GM23338 (cell line): ENCODE results near the gene DFFB. TPM values are rescaled to one million over a fixed set of nuclear protein-coding genes. Genes with fewer than 3 reads are reported as not detected.

Experiments
- ATAC-seq: fragments of 200-7000 bp; cut with Tn5 transposase; 3 replicates; pipeline ENCODE4 v1.9.1; 2020
- DNase-seq: peaks from one replicate; pipeline ENCODE4 v3.0.0-alpha.2; 2015; ENCODE audit warnings: low spot score
- H2AFZ ChIP-seq: fragments of 200-600 bp; sonication (generic); 2 replicates; pipeline ENCODE4 v1.8.0; 2016; ENCODE audit warnings: antibody characterized with exemption, mild to moderate bottlenecking, moderate library complexity
- H3F3A ChIP-seq: fragments of 200-600 bp; sonication (generic); replicated peaks from 2 replicates; pipeline ENCODE4 v1.8.0; 2017; ENCODE audit warnings: antibody characterized with exemption, mixed run types, low read depth
- H3K27ac ChIP-seq: fragments of 200-600 bp; sonication (generic); 2 replicates; pipeline ENCODE4 v1.6.1; 2016; ENCODE audit warnings: low read depth
- H3K27me3 ChIP-seq: fragments of 200-600 bp; sonication (generic); 2 replicates; pipeline ENCODE4 v1.8.0; 2016; ENCODE audit warnings: mild to moderate bottlenecking, mixed run types, moderate library complexity; ENCODE audit not compliant: insufficient read depth
- H3K36me3 ChIP-seq: fragments of 200-600 bp; sonication (generic); 2 replicates; pipeline ENCODE4 v1.8.0; 2016; ENCODE audit warnings: mild to moderate bottlenecking; ENCODE audit not compliant: insufficient read depth
- H3K4me1 ChIP-seq: fragments of 200-600 bp; sonication (generic); 2 replicates; pipeline ENCODE4 v1.8.0; 2016; ENCODE audit warnings: mild to moderate bottlenecking, moderate library complexity; ENCODE audit not compliant: insufficient read depth
- H3K4me2 ChIP-seq: fragments of 200-600 bp; sonication (generic); 2 replicates; pipeline ENCODE4 v1.7.1; 2017; ENCODE audit warnings: mixed run types
- H3K4me3 ChIP-seq: fragments of 200-600 bp; sonication (generic); 2 replicates; pipeline ENCODE4 v1.6.1; 2016; ENCODE audit warnings: mixed run types
- H3K79me2 ChIP-seq: fragments of 200-600 bp; sonication (generic); replicated peaks from 2 replicates; pipeline ENCODE4 v1.8.0; 2017; ENCODE audit warnings: mild to moderate bottlenecking; ENCODE audit not compliant: insufficient read depth
- H3K9me2 ChIP-seq: fragments of 200-600 bp; sonication (generic); 2 replicates; pipeline ENCODE4 v1.8.0; 2017; ENCODE audit not compliant: insufficient read depth
- H4K20me1 ChIP-seq: fragments of 200-600 bp; sonication (generic); replicated peaks from 2 replicates; pipeline ENCODE4 v1.8.0; 2017; ENCODE audit warnings: mild to moderate bottlenecking; ENCODE audit not compliant: insufficient read depth
- H3K27ac Mint-ChIP-seq: 2 replicates; pipeline ENCODE4 v1.8.0; 2020; ENCODE audit warnings: inconsistent platforms, mild to moderate bottlenecking, moderate library complexity, mixed read lengths
- H3K27me3 Mint-ChIP-seq: 3 replicates; pipeline ENCODE4 v1.8.0; 2022; ENCODE audit warnings: low read depth, mild to moderate bottlenecking, moderate library complexity, mixed read lengths, inconsistent platforms; ENCODE audit not compliant: insufficient read depth, poor library complexity
- H3K36me3 Mint-ChIP-seq: 3 replicates; pipeline ENCODE4 v1.8.0; 2021; ENCODE audit warnings: low read depth, mild to moderate bottlenecking, inconsistent platforms, moderate library complexity, mixed read lengths
- H3K4me1 Mint-ChIP-seq: 3 replicates; pipeline ENCODE4 v1.8.0; 2020; ENCODE audit warnings: mild to moderate bottlenecking, inconsistent platforms, mixed read lengths
- H3K4me3 Mint-ChIP-seq: 3 replicates; pipeline ENCODE4 v1.8.0; 2021; ENCODE audit warnings: moderate library complexity, mild to moderate bottlenecking, inconsistent platforms, mixed read lengths
- H3K9me3 Mint-ChIP-seq: 3 replicates; pipeline ENCODE4 v1.8.0; 2020; ENCODE audit warnings: moderate library complexity, mild to moderate bottlenecking, inconsistent platforms, mixed read lengths
- CREB1 ChIP-seq: fragments of 250-450 bp; sonication (Bioruptor Pico); IDR thresholded peaks from 2 replicates; pipeline ENCODE4 v1.5.0; 2020; ENCODE audit warnings: low read depth, mild to moderate bottlenecking, moderate library complexity
- CTCF ChIP-seq, 2 experiments: fragments of 200-600 bp in 1 of 2; sonication (generic) in 1 of 2; conservative IDR thresholded peaks; 2 replicates each; pipeline versions ENCODE4 v1.5.1 to v1.6.1; 2016 to 2017; ENCODE audit warnings: antibody characterized with exemption in 2 of 2, low read depth in 2 of 2, mild to moderate bottlenecking in 2 of 2, moderate library complexity in 1 of 2
- ETS1 ChIP-seq: IDR thresholded peaks from 2 replicates; pipeline ENCODE4 v1.6.1; 2016; ENCODE audit warnings: antibody characterized with exemption
- EZH2phosphoT487 ChIP-seq: fragments of 200-600 bp; sonication (generic); IDR thresholded peaks from one replicate; pipeline ENCODE4 v1.8.1; 2018; ENCODE audit warnings: antibody characterized with exemption; ENCODE audit not compliant: unreplicated experiment
- JUNB ChIP-seq: IDR thresholded peaks from one replicate; pipeline ENCODE4 v1.6.1; 2016; ENCODE audit warnings: antibody characterized with exemption; ENCODE audit not compliant: unreplicated experiment
- NANOG ChIP-seq: IDR thresholded peaks from 2 replicates; pipeline ENCODE4 v1.6.1; 2016; ENCODE audit warnings: antibody characterized with exemption, borderline replicate concordance
- POLR2AphosphoS5 ChIP-seq: IDR thresholded peaks from 2 replicates; pipeline ENCODE4 v1.6.1; 2016; ENCODE audit warnings: antibody characterized with exemption, low read depth
- REST ChIP-seq: IDR thresholded peaks from one replicate; pipeline ENCODE4 v1.6.1; 2018; ENCODE audit warnings: antibody characterized with exemption; ENCODE audit not compliant: unreplicated experiment
- STAT1 ChIP-seq: IDR thresholded peaks from one replicate; pipeline ENCODE4 v1.6.1; 2016; ENCODE audit warnings: antibody characterized with exemption; ENCODE audit not compliant: unreplicated experiment
- ZNF114 ChIP-seq: fragments of 250-450 bp; sonication (Bioruptor Pico); IDR thresholded peaks from 2 replicates; pipeline ENCODE4 v1.5.0; 2020; ENCODE audit warnings: mild to moderate bottlenecking, moderate library complexity
- ZNF331 ChIP-seq: fragments of 250-450 bp; sonication (Bioruptor Pico); IDR thresholded peaks from 2 replicates; pipeline ENCODE4 v1.5.0; 2020; ENCODE audit warnings: low read depth, mild to moderate bottlenecking, moderate library complexity
- ZNF462 ChIP-seq: fragments of 250-450 bp; sonication (Bioruptor Pico); IDR thresholded peaks from 2 replicates; pipeline ENCODE4 v1.5.0; 2020; ENCODE audit warnings: mild to moderate bottlenecking, moderate library complexity
- polyA plus RNA-seq: library from polyadenylated mRNA; unstranded; fragments of >200 nt; fragmentation: Nextera tagmentation; extraction: Ambion mirVana; gene quantifications from 2 replicates; pipeline ENCODE4 v1.2.1, GENCODE V29; 2016
- total RNA-seq: library from RNA; depleted of rRNA; stranded (reverse); fragments of >200 nt; shearing (Covaris generic); gene quantifications from 2 replicates; pipeline ENCODE4 v1.2.3, GENCODE V29; 2014

DFFB gene
- total and polyA plus RNA-seq, 2 experiments from 2014 or later = 6.5 to 18.1 TPM

- no peak for TF ChIP-seq POLR2AphosphoS5
Measured at GRCh38 chr1:3828391-3828790, 28.9 kb upstream of the DFFB start (continued).

GRCh38 chr1:3831689-3832088 lies 25.6 kb upstream of the DFFB start:
- Mint-ChIP-seq H3K36me3 (peaks cover 33% of the 10 kb centered on the region), H3K4me3 (no peak overlapping the region), H3K27me3 (peaks cover 2% of the 10 kb centered on the region), H3K9me3 (no peaks in the 10 kb centered on the region), H3K27ac (no peak overlapping the region), H3K4me1 (no peaks in the 10 kb centered on the region)
- ATAC-seq (no peak), DNase-seq (no peak)
- Histone ChIP-seq H2AFZ (no peak overlapping the region), H3K79me2 (no peaks in the 10 kb centered on the region), H4K20me1 (no peaks in the 10 kb centered on the region; the same call in 1 of the 2 replicates), H3K27me3 (no peaks in the 10 kb centered on the region), H3K4me1 (no peaks in the 10 kb centered on the region), H3F3A (no peaks in the 10 kb centered on the region), H3K4me2 (no peak overlapping the region), H3K27ac (no peak overlapping the region), H3K36me3 (no peaks in the 10 kb centered on the region; the same call in 1 of the 2 replicates), H3K4me3 (no peak overlapping the region), H3K9me2 (no peaks in the 10 kb centered on the region)
- no peak for TF ChIP-seq JUNB
- no peak for TF ChIP-seq REST
- TF ChIP-seq ETS1 = no peak
- no peak for TF ChIP-seq POLR2AphosphoS5
- no peak for TF ChIP-seq CTCF (conservative IDR thresholded peaks at IDR 0.05; ENCODE audit: low read depth in 2 of 2)
- no peak for TF ChIP-seq ZNF462 (CRISPR knock-in tag)
- TF ChIP-seq ZNF114 (CRISPR knock-in tag) = no peak
- TF ChIP-seq NANOG = no peak
- no peak for TF ChIP-seq EZH2phosphoT487
- TF ChIP-seq ZNF331 (CRISPR knock-in tag) = no peak
- TF ChIP-seq STAT1 = no peak
- TF ChIP-seq CREB1 = no peak
